Coronary artery (tissue), 2 donors: Measurements from ENCODE around the gene PLA2G12B.

Experiments used
- DNase-seq: peaks from one replicate; pipeline ENCODE4 v3.0.0-alpha.2; 2017; ENCODE audit warnings: low spot score
- H3K27ac ChIP-seq, 2 donors: fragments of 200-600 bp; sonication (generic); one replicate each; pipeline ENCODE4 v1.5.1; 2016 to 2019
- H3K4me3 ChIP-seq: fragments of 200-600 bp; sonication (generic); 2 replicates; pipeline ENCODE4 v1.5.1; 2016; ENCODE audit warnings: mild to moderate bottlenecking, moderate library complexity
- CTCF ChIP-seq: fragments of 200-600 bp; sonication (generic); IDR thresholded peaks from one replicate; pipeline ENCODE4 v1.5.1; 2019; ENCODE audit warnings: antibody characterized with exemption

The PLA2G12B gene

GRCh38 chr10:72952642-72953158 lies 1.9 kb downstream of the PLA2G12B start:
- Histone ChIP-seq H3K4me3 (no peak overlapping the region), H3K27ac (no peak overlapping the region)
- TF ChIP-seq CTCF, result no peak
- DNase-seq, result no peak

GRCh38 chr10:72952189-72952588 lies 2.4 kb downstream of the PLA2G12B start:
- Histone ChIP-seq H3K27ac (no peak overlapping the region), H3K4me3 (no peak overlapping the region)
- DNase-seq, result no peak
- no peak for TF ChIP-seq CTCF

GRCh38 chr10:72951760-72952159 lies 2.8 kb downstream of the PLA2G12B start:
- no peak for DNase-seq
- Histone ChIP-seq H3K27ac (no peak overlapping the region), H3K4me3 (no peak overlapping the region)
- no peak for TF ChIP-seq CTCF

- H3K27ac ChIP-seq, result no peak overlapping the region
- TF ChIP-seq CTCF, result no peak
- DNase-seq, result no peak
- H3K4me3 ChIP-seq, result no peak overlapping the region
Observed at GRCh38 chr10:72948762-72949161, 5.8 kb downstream of the PLA2G12B start.

GRCh38 chr10:72946963-72947362 lies 7.6 kb downstream of the PLA2G12B start:
- DNase-seq, result no peak
- no peak for TF ChIP-seq CTCF

GRCh38 chr10:72943498-72944234 lies 10.9 kb downstream of the PLA2G12B start:
- no peak for TF ChIP-seq CTCF
- no peak overlapping the region for H3K4me3 ChIP-seq
- no peak overlapping the region for H3K27ac ChIP-seq
- no peak for DNase-seq

More at GRCh38 chr10:72946963-72947362, 7.6 kb downstream of the PLA2G12B start:
- H3K4me3 ChIP-seq, result no peak overlapping the region
- no peak overlapping the region for H3K27ac ChIP-seq

- no peak for TF ChIP-seq CTCF
- DNase-seq, result no peak
- H3K4me3 ChIP-seq, result no peak overlapping the region
- H3K27ac ChIP-seq, result no peak overlapping the region
Observed at GRCh38 chr10:72935361-72935760, 19.2 kb downstream of the PLA2G12B start.
